D341Med (cell line): ENCODE data around the gene SRRM4.
"Not testable (repeated sequence)": the region's sequence is repeated elsewhere in the genome, so short reads cannot be mapped to it uniquely, and the experiment has no call there.

ENCODE experiments used
- DNase-seq: peaks from one replicate; pipeline ENCODE4 v3.0.0; 2012; ENCODE audit warnings: low spot score

The SRRM4 gene

GRCh38 chr12:119011231-119011630, 29.9 kb downstream of the SRRM4 start:
- DNase-seq, result no peak

DNA sequence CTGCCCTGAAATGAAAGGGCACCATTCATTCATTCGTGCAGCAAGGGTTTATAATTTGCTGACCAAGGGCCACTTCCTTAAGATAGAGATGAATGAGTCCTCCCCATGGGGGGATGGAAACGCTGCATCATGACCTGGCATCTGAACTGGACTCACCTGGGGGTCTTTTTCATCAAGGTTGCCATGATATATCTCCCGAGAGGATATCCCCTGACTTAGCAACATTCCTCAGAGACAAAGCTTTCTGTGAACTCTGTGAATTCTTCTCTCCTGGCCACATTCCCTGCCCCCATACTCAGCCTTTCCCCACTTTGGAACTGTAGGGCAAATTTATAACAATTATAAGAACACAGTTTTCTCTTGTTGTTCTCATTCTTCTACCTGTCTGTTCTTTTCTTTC, 30.8 kb downstream of the SRRM4 start:
- DNase-seq, result no peak

DNA sequence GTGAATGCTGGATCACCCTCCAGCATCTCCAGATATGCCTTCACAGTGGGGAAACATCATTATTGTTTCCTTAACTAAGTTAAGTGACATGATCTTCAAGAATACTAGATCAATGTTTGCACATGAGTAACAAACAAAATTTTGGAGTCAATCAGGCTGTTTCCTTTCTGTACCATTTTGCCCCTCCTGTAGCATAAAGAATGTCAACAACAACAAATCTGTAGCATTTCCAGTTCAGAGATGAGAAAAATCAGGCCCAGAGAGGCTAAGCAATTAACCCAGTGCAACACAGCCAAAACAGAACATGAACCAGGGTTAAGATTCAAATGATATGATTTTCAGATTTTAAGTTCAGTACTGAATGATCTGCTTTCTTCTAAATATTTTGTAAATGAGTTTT, 31.7 kb downstream of the SRRM4 start:
- DNase-seq, result no peak

DNA sequence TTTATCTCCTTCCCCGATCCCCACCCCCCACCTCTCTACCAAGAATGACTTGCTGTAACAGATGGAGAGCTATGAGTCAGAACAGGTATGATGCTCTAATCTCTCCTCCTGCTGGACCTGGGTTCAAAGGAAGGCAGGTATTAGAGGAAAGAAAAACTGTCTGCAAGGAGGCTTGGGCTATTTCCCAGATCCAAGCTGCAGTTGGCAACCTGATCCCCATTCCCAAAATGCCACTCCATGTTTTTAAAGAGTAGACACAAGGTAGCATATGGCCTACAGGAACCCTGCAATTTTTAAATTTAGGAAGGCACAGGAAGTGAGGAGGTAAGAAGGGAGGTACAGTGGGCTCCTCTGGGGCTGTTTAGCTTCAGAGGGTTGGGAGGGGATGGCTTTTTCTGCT, 33.0 kb downstream of the SRRM4 start:
- no peak for DNase-seq

DNA sequence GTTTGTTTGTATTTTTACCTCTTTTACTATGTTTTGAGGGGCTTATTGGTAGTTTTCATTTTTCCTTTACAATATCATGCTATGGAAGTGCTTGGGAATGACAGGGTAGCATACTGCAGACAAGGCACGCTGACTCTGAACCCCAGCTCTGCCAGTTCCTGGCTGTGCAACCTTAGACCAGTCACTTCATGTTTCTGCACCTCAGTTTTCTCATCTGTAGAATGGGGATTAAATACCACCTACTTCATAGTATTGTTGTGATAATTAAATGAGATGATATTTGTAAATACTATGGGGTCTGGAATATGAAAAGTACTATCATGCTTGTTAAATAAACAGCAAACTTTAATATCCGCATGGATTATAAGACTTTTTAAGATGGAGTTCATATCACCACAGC, 35.4 kb downstream of the SRRM4 start:
- no peak for DNase-seq

DNA sequence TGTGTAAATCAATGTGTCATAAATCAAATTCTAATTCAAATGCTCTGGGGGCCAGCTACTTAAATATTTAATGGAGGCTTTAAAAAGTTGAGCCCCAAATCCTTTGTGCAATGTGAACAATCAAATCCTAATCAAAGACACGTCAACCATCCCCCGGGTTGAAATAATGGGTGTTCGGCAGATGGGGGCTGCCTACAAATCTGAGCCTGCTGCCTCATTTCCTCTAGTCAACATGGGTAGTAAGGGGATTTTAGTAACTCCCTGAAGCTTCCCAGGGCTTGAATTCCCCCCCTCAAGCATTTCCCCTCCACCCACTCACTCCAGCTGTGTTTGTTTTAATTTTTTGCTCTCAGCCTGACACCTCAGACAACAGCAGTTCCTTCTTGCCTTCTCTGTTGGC, 37.8 kb downstream of the SRRM4 start:
- DNase-seq, result peak; percentile 62

GRCh38 chr12:119020406-119021360, 39.3 kb downstream of the SRRM4 start:
- peak; percentile 54 for DNase-seq

- DNase-seq, result peak; percentile 59
Measured at GRCh38 chr12:119024356-119024755, 43.0 kb downstream of the SRRM4 start.

DNA sequence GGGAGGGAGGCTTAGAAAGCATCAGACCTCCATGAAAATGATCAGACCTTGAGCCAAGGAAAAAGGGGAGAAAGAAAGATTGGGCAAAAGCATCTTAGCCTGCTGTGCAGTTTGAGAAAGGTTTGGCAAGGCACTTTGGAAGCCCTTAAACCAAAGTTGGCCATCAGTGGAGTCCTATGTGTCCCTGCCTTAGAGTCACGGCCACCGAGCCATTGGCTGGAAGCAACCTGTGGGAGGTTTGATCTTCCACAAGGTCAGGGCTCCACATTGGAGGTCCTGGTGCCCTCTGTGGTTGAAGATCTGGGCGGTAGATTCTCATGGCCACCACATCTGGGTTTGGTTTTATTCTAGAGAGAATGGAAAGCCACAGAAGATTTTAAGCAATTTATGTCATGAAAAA, 44.4 kb downstream of the SRRM4 start:
- DNase-seq, result no peak

DNA sequence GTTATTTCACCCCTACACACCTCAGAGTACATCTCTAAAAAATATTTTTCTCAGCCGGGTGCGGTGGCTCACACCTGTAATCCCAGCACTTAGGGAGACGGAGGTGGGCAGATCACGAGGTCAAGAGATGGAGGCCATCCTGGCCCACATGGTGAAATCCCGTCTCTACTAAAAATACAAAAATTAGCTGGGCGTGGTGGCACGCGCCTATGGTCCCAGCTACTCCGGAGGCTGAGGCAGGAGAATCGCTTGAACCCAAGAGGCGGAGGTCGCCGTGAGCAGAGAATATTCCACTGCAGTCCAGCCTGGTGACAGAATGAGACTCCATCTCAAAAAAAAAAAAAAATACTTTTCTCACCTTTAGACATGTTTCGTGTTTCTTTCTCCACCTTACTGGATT, 52.0 kb downstream of the SRRM4 start:
- DNase-seq, result not testable (repeated sequence)

- peak; percentile 77 for DNase-seq
Measured at GRCh38 chr12:119036878-119037825, 55.8 kb downstream of the SRRM4 start.

- peak; percentile 68 for DNase-seq
Measured at GRCh38 chr12:119044094-119044493, 62.8 kb downstream of the SRRM4 start.

GRCh38 chr12:119047641-119048040, 66.3 kb downstream of the SRRM4 start:
- no peak for DNase-seq

DNA sequence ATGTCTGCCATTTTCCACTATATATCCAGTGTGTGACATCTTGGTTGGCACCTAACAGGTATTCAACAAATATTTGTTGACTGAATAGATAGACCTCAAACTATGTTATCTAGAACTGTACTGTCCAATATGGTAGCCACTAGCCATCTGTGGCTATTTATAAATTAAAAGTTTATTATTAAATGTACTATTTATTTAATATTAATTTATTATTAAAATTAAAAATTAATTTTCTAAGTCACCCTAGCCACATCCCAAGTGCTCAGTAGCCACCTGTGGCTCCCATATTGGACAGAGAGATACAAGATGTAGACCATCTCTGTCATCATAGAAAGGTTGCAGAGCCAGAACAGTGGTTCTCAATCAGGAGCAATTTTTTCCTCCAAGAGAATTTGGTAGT, 69.3 kb downstream of the SRRM4 start:
- no peak for DNase-seq

DNA sequence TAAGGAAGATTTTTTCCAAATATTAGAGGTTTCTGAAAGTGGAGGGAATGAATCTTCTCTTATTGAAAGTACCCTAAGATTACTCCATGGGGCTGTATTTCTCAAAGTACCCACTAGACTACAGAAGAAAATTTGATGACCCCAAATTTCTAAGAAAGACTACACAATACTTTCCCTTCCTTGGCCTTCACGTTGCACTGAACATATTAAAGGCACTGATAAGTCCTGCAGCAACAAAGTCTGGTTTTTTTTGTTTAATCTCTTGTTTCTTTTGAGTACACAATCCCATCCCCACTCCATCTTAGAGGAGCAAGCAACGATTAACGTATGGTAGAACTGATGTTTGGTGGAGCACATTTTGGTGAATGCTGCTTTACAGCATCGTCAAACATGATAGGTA, 70.1 kb downstream of the SRRM4 start:
- no peak for DNase-seq

- peak; percentile 51 for DNase-seq
Measured at GRCh38 chr12:119052001-119052400, 70.7 kb downstream of the SRRM4 start.

DNA sequence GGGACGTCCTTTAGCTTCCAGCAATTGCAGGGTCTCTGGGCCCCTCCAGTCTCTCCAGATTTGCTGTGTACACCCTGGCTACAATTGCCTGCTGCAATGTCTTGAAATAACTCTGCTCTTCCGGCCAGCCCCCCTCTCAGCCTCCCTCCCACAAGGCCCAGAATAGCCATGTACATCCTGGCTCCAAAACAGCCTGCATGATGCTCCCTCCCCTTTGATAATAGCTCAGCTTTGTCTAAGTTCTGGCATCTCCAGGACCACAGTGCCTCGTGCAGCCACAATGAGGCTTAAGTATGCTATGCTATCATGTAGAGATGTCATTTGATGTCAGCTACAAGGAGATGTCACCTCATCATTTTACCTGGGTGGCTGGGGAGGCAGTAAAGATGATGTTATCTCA, 74.6 kb downstream of the SRRM4 start:
- DNase-seq, result no peak

- DNase-seq, result no peak
Measured at GRCh38 chr12:119060847-119061796, 79.8 kb downstream of the SRRM4 start.

DNA sequence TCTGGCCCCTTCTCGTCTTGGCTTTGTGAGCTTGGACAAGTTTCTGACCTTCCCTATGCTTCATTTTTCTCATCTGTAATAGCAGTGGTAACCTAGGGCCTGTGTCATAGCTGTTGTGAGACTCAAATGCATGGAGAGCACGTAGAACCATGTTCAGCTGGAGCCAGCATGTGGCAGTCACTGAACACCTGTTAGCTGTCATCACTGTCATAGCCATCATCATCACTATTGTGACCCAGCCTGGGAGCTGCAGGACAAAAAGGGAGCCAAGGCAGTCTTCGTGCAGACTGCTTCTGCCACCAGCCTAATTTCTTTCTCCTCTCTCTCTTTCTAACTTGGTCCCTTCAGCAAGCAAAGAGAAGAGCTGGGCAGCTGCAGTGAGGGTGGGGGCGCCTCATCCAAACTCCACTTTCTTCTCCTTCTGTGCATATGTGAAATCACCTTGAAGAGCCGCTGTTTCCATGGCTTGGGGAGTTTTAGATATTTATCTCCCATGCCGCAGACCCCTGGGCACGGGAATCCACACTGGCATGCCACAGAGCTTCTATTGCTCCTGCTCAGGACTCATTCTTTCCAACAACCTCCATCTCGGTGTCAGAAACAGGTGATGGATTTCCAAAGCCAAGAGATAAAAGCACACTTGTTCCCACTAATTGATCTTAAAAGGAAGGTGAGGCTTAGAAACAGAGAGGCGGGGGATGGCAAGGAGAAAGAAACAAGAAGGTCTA, 87.0 kb downstream of the SRRM4 start:
- no peak for DNase-seq

GRCh38 chr12:119069147-119069642, 87.9 kb downstream of the SRRM4 start:
- peak; percentile 52 for DNase-seq

DNA sequence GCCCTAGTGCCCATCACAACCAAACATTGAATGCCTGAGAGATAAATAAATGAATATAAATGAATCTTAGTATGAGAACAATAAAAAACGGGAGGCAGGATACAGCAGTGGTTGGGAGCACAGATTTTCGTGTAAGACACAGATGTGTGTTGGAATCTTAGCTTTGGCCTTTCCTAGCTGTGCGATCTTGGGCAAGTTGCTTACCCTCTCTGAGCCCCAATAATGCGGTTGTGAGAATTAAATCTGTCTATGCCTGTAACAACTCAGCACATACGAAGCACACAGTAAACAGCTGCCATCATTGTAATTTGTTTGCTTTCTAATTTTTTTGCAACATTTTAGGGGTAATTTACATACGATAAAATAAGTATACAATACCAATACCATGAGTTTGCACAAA, 89.8 kb downstream of the SRRM4 start:
- no peak for DNase-seq
